IPS-18a (cell line): ENCODE data around the gene ADGRG3.

Experiments
- H3K27ac ChIP-seq: one replicate; pipeline ENCODE4 v1.5.1; 2013; ENCODE audit warnings: low read length
- H3K27me3 ChIP-seq: one replicate; pipeline ENCODE4 v1.6.1; 2013; ENCODE audit warnings: mild to moderate bottlenecking, low read length; ENCODE audit not compliant: control insufficient read depth, insufficient read depth
- H3K36me3 ChIP-seq: one replicate; pipeline ENCODE4 v1.6.1; 2013; ENCODE audit warnings: low read depth, low read length; ENCODE audit not compliant: control insufficient read depth
- H3K4me1 ChIP-seq: one replicate; pipeline ENCODE4 v1.6.1; 2013; ENCODE audit warnings: low read depth, low read length; ENCODE audit not compliant: control insufficient read depth
- H3K4me3 ChIP-seq: one replicate; pipeline ENCODE4 v1.5.1; 2013; ENCODE audit warnings: low read length
- H3K9ac ChIP-seq: one replicate; pipeline ENCODE4 v1.6.1; 2013; ENCODE audit warnings: mild to moderate bottlenecking, low read length, moderate library complexity
- H3K9me3 ChIP-seq: one replicate; pipeline ENCODE4 v1.6.1; 2013; ENCODE audit warnings: low read depth, low read length; ENCODE audit not compliant: control insufficient read depth

Gene ADGRG3

GRCh38 chr16:57689762-57690558 lies 21.9 kb downstream of the ADGRG3 start:
- Histone ChIP-seq H3K4me1 (no peaks in the 10 kb centered on the region), H3K9me3 (no peaks in the 10 kb centered on the region), H3K9ac (no peak overlapping the region), H3K4me3 (no peak overlapping the region), H3K36me3 (no peaks in the 10 kb centered on the region), H3K27me3 (no peaks in the 10 kb centered on the region), H3K27ac (no peak overlapping the region)

- Histone ChIP-seq H3K36me3 (no peaks in the 10 kb centered on the region), H3K4me3 (no peak overlapping the region), H3K4me1 (no peaks in the 10 kb centered on the region), H3K9me3 (no peaks in the 10 kb centered on the region), H3K9ac (no peak overlapping the region), H3K27ac (no peak overlapping the region), H3K27me3 (no peaks in the 10 kb centered on the region)
Observed at GRCh38 chr16:57690782-57691471, 22.8 kb downstream of the ADGRG3 start.

- no peaks in the 10 kb centered on the region for H3K9me3 ChIP-seq
- no peaks in the 10 kb centered on the region for H3K27me3 ChIP-seq
- H3K36me3 ChIP-seq, result no peaks in the 10 kb centered on the region
- H3K4me1 ChIP-seq, result no peaks in the 10 kb centered on the region
- H3K9ac ChIP-seq, result no peak overlapping the region
- no peak overlapping the region for H3K27ac ChIP-seq
- H3K4me3 ChIP-seq, result no peak overlapping the region
Observed at GRCh38 chr16:57692636-57693035, 24.5 kb downstream of the ADGRG3 start.

GRCh38 chr16:57693550-57693949 lies 25.4 kb downstream of the ADGRG3 start:
- H3K27ac ChIP-seq, result no peak overlapping the region
- H3K36me3 ChIP-seq, result no peaks in the 10 kb centered on the region
- no peaks in the 10 kb centered on the region for H3K9me3 ChIP-seq
- H3K4me3 ChIP-seq, result no peak overlapping the region
- H3K9ac ChIP-seq, result no peak overlapping the region
- no peaks in the 10 kb centered on the region for H3K27me3 ChIP-seq
- no peaks in the 10 kb centered on the region for H3K4me1 ChIP-seq

GRCh38 chr16:57694231-57694724 lies 26.2 kb downstream of the ADGRG3 start:
- Histone ChIP-seq H3K9me3 (no peaks in the 10 kb centered on the region), H3K36me3 (no peaks in the 10 kb centered on the region), H3K27me3 (no peaks in the 10 kb centered on the region), H3K4me3 (no peak overlapping the region), H3K4me1 (no peaks in the 10 kb centered on the region), H3K9ac (no peak overlapping the region), H3K27ac (no peak overlapping the region)

GRCh38 chr16:57694725-57695679 lies 26.9 kb downstream of the ADGRG3 start, which contains the start of gene DRC7:
Gene DRC7, plus strand, starts transcription at chr16:57694806. Its CDS starts 3,144 bp downstream, at chr16:57697950.
- no peaks in the 10 kb centered on the region for H3K4me1 ChIP-seq
- H3K9ac ChIP-seq, result no peak within 1 kb of the TSS
- H3K4me3 ChIP-seq, result no peak within 1 kb of the TSS
- no peaks in the 10 kb centered on the region for H3K9me3 ChIP-seq
- no peak within 1 kb of the TSS for H3K27ac ChIP-seq
- no peaks in the 10 kb centered on the region for H3K27me3 ChIP-seq
- H3K36me3 ChIP-seq, result no peaks in the 10 kb centered on the region

GRCh38 chr16:57695680-57696069 lies 27.6 kb downstream of the ADGRG3 start:
- Histone ChIP-seq H3K4me1 (no peaks in the 10 kb centered on the region), H3K9ac (no peak overlapping the region), H3K27ac (no peak overlapping the region), H3K36me3 (no peaks in the 10 kb centered on the region), H3K4me3 (no peak overlapping the region), H3K27me3 (no peaks in the 10 kb centered on the region), H3K9me3 (no peaks in the 10 kb centered on the region)

GRCh38 chr16:57696240-57696639 lies 28.1 kb downstream of the ADGRG3 start:
- Histone ChIP-seq H3K27ac (no peak overlapping the region), H3K4me3 (no peak overlapping the region), H3K9ac (no peak overlapping the region), H3K27me3 (no peaks in the 10 kb centered on the region), H3K9me3 (no peaks in the 10 kb centered on the region), H3K4me1 (no peaks in the 10 kb centered on the region), H3K36me3 (no peaks in the 10 kb centered on the region)

GRCh38 chr16:57697896-57698537 lies 29.9 kb downstream of the ADGRG3 start:
- H3K4me3 ChIP-seq, result no peak overlapping the region
- no peaks in the 10 kb centered on the region for H3K9me3 ChIP-seq
- no peaks in the 10 kb centered on the region for H3K4me1 ChIP-seq
- H3K36me3 ChIP-seq, result no peaks in the 10 kb centered on the region
- H3K9ac ChIP-seq, result no peak overlapping the region
- no peak overlapping the region for H3K27ac ChIP-seq
- no peaks in the 10 kb centered on the region for H3K27me3 ChIP-seq

GRCh38 chr16:57698812-57699405 lies 30.8 kb downstream of the ADGRG3 start:
- Histone ChIP-seq H3K9me3 (no peaks in the 10 kb centered on the region), H3K27ac (no peak overlapping the region), H3K36me3 (no peaks in the 10 kb centered on the region), H3K9ac (no peak overlapping the region), H3K4me3 (no peak overlapping the region), H3K4me1 (peaks cover under 1% of the 10 kb centered on the region), H3K27me3 (no peaks in the 10 kb centered on the region)
